GM21737 (cell line): ENCODE results near the gene CYP27B1.

Experiments
- ATAC-seq: cut with Tn5 transposase; IDR thresholded peaks from one replicate; pipeline ENCODE4 v1.9.1; 2021; ENCODE audit warnings: mild to moderate bottlenecking, moderate library complexity; ENCODE audit not compliant: unreplicated experiment

CYP27B1 gene

DNA sequence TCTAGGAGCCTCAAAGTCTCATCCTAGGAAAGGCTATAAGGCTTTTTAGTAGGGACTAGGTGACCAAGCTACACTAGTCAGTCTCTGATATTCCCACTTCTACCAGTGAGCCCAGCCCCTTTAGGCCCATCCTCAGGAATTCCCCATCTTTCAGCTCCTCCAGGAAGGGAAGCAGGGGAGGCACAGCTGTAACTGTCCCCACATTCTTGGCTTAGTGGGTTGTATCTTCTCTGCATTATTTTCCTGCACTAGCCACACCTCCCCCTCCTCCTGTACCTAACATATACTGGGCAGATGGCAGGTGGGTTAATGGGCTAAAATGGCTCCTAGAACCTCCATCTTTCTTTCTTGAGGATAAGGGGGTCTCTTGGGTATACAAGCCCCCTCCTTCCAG, 424 bp upstream of the CYP27B1 start:
- ATAC-seq, result no peak

GRCh38 chr12:57765698-57766463, 997 bp downstream of the CYP27B1 start:
- no peak for ATAC-seq

DNA sequence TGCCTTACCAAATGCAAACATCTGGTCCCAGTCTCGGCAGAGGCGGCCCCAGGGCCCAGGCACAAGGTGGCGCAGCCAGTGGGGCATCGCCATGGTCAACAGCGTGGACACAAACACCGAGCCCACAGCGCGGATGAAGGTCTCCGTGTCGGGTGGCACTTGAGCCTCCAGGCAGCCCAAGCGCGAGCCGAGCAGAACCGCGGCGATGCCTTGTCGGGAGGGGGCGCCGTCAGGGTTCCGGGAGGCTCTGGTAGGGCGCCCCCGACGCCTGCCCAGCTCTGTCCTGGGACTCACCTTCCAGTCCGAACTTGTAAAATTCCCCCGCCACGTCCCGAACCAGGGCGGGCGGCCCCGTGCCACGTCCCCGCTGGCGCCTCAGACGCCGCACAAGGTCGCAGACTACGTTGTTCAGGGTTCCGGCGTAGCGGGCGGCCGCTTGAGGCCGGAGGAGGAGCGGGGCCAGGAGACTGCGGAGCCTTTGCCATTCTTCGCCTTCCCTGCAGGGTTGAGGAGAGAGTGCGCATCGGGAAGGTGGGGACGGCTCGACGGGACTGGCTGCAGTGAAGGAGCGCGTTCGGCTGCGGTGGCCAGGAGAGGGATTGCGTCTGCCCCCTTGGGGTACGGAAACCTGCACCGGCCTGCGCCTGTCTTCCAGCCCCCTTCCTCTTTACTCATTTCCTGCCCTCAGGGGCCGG, 1.7 kb downstream of the CYP27B1 start:
- no peak for ATAC-seq

DNA sequence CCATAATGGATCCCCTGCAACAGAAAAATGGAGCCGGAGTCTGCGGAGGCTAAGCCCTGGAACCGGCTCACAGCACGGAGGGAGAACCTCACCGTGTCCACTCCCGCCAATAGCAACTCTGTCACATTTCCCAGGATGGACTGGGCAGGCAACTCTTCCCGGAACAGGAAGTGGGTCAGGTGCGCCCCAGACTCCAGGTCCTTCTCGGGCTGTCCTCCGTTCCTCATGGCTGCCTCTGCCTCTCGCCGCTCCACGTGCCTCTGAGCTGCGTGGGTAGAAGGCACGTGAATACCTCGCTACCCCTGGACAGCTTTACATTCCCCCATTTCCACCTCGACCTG, 2.2 kb downstream of the CYP27B1 start:
- ATAC-seq, result no peak

DNA sequence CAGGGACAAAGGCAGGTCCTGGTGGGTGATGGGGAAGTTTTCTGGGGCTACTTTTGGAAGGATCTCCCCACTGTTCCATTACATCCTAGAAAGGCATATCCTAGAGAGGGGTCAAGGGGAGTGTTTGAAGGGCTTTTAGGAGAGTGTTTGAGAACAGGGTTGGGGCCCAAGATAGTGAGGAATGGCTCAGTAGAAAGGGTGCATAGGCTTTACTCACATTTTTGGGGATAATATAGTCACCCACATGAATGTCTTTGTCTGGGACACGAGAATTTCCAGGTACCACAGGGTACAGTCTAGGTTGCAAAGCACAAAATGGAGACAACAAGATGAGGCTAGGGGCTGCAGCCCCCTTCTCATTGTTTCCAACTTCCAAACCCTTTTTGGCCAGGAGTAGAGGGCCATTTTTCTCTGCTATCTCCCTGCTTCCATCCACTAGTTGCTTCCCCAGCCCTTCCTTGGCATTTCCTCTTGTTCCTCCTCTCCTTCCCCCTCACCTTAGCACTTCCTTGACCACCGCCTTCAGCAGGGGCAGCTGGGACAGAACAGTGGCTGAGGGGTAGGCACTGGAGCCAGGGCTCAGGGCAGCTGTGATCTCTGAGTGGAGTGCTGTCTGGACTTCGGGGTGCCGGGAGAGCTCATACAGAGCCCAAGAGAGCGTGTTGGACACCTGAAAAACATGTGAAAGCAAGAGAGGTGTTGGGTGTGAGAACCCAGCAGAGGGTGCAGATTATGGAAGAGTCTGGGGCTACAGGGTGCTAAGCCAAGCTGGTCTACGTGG, 2.8 kb downstream of the CYP27B1 start:
- ATAC-seq, result no peak

GRCh38 chr12:57762463-57762862, 4.4 kb downstream of the CYP27B1 start:
- no peak for ATAC-seq

GRCh38 chr12:57761391-57761998, 5.4 kb downstream of the CYP27B1 start:
- ATAC-seq, result no peak

DNA sequence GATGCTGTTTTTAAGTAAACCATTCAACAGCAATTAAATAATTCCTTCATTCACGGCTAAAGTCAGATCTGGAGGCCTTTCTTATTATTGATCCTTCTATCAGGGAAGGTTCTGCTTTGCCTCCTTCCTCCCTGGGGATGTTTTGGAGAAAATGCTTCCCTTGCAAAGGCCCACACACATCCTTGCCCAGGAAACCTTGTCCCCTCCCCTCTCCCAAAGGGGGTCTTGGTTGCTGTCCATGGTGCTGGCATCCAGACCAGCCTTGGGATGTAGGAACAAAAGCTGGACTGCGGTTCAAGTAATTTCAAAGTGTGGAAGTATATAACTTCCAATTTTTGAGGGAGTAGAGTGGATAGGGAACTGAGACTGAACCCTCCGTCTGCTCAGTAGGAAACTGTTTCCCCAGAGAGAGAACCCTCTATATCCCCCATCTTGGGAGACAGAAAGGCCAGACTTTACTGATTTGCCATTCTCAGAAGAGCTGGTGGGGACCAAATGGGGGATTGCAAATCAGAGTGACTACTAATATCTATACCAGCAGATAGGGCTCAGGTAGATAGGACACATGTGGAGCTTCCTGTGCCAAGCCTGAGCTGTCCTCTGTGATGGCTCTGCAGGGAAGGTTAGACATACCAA, 6.4 kb downstream of the CYP27B1 start:
- no peak for ATAC-seq

DNA sequence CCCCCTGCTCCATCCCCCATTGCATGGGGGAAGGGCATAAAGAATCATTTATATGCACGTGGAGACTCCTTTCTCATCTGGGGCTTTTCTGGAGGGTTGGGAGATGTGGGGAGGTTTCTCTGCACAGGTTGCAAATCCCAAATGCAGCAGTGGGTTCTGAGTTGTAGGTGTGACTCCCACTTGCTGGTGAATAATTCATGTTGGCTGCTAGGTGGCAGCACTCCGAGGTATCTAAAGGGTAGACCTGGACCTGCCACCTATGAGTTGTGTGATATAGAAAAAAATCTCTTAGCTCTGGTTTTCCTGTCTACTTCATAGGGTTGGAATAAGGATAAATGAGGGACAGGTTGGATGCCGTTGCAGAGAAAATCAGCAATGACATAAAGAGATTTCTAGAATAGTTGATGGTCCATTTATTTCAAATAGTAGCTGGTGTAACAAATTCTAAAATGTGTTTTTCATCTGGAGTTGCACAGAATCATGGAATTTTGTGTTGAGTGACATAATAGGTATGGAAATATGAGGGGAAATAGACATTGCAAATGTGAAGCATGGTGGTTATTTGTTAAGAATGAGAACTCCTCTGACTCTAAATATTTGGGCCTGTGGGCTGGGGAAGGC, 7.4 kb downstream of the CYP27B1 start:
- ATAC-seq, result no peak

- no peak for ATAC-seq
These were observed 8.1 kb downstream of the CYP27B1 start for GRCh38 chr12:57758552-57759359.

- no peak for ATAC-seq
These were observed 9.1 kb downstream of the CYP27B1 start for GRCh38 chr12:57757771-57758170.

DNA sequence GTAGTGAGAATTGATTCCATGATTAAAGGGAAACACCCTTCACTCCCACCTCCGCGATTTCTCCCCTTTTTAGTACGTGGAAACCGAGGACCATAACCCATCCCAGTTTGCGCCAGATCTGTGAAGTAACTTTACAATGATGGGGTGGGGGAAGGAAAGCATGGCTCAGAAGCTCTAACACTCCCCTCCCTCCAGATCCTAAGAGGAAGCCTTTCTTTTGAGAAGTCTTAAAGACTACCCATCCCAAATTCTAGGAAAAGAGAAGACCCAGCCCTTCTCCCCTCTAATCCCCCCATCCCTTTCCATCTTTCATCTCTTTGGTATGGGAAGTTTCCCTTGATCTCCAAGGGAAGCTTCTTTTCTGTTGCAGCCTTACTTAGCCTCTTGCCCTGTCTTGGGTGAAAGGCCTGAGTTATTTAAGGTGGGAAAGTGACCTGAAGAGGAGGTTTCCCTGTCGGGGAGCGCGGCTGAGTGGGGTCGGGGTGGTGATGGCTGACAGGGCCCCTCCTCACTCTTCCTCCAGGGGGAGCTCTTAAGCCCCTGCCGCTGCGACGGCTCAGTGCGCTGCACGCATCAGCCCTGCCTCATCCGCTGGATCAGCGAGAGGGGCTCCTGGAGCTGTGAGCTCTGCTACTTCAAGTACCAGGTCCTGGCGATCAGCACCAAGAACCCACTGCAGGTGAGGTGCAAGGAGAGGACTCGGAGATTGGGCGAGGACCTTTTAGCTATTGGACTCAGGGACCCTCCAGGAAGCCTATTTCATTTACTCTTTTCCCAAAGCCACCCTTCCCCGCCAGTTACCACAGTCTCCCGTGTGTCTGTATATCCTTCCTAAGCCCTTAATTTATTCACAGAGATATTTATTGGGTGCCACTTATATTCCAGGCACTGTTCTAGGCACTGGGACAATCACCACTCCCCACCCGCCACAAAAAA, 10.2 kb downstream of the CYP27B1 start:
- no peak for ATAC-seq

- no peak for ATAC-seq
These were observed 11.2 kb downstream of the CYP27B1 start for GRCh38 chr12:57755454-57756372.

GRCh38 chr12:57755194-57755453, 11.8 kb downstream of the CYP27B1 start:
- no peak for ATAC-seq

GRCh38 chr12:57754411-57755193, 12.3 kb downstream of the CYP27B1 start, which contains the start of gene MARCHF9:
MARCHF9 (plus strand) TSS chr12:57755103; CDS start chr12:57755529, 426 bp downstream.
- peak; percentile 34 for ATAC-seq

GRCh38 chr12:57753756-57754337, 13.0 kb downstream of the CYP27B1 start:
- ATAC-seq, result no peak

GRCh38 chr12:57752668-57753000, 14.2 kb downstream of the CYP27B1 start:
- ATAC-seq, result no peak
